Loucy (cell line): ENCODE data around the gene MBNL2.

Experiments
- H2AFZ ChIP-seq: fragments of 200-600 bp; sonication (generic); 2 replicates; pipeline ENCODE4 v1.6.0; 2016; ENCODE audit warnings: antibody characterized with exemption, mild to moderate bottlenecking, low read length, moderate library complexity
- H3F3A ChIP-seq: fragments of 200-600 bp; 2 replicates; pipeline ENCODE4 v1.6.0; 2016; ENCODE audit warnings: antibody characterized with exemption, low read depth, mild to moderate bottlenecking
- H3K27me3 ChIP-seq: fragments of 200-600 bp; sonication (generic); 2 replicates; pipeline ENCODE4 v1.6.1; 2014; ENCODE audit warnings: low read length, mild to moderate bottlenecking; ENCODE audit not compliant: insufficient read depth, poor library complexity, severe bottlenecking
- H3K36me3 ChIP-seq: fragments of 200-600 bp; sonication (generic); 2 replicates; pipeline ENCODE4 v1.6.1; 2016; ENCODE audit warnings: low read length; ENCODE audit not compliant: insufficient read depth
- H3K4me1 ChIP-seq: fragments of 200-600 bp; sonication (generic); 2 replicates; pipeline ENCODE4 v1.5.1; 2014; ENCODE audit warnings: low read length, mild to moderate bottlenecking; ENCODE audit not compliant: insufficient read depth, poor library complexity, severe bottlenecking
- H3K4me2 ChIP-seq: fragments of 200-600 bp; sonication (generic); 2 replicates; pipeline ENCODE4 v1.6.0; 2014; ENCODE audit warnings: antibody characterized with exemption, low read length, low read depth, mild to moderate bottlenecking; ENCODE audit not compliant: poor library complexity, severe bottlenecking
- H3K4me3 ChIP-seq: fragments of 200-600 bp; sonication (generic); 2 replicates; pipeline ENCODE4 v1.5.1; 2014; ENCODE audit warnings: low read length, mild to moderate bottlenecking, mixed read lengths; ENCODE audit not compliant: poor library complexity, severe bottlenecking
- H3K79me2 ChIP-seq: fragments of 200-600 bp; sonication (generic); 2 replicates; pipeline ENCODE4 v1.6.1; 2014; ENCODE audit warnings: low read length; ENCODE audit not compliant: insufficient read depth
- H3K9ac ChIP-seq: fragments of 200-600 bp; sonication (generic); 2 replicates; pipeline ENCODE4 v1.6.0; 2014; ENCODE audit warnings: mild to moderate bottlenecking, low read depth, low read length, moderate library complexity; ENCODE audit not compliant: poor library complexity, severe bottlenecking
- H3K9me2 ChIP-seq: fragments of 200-600 bp; sonication (generic); replicated peaks from 2 replicates; pipeline ENCODE4 v1.6.1; 2016; ENCODE audit warnings: low read depth, low read length, mixed read lengths
- H3K9me3 ChIP-seq: fragments of 200-600 bp; sonication (generic); 2 replicates; pipeline ENCODE4 v1.6.1; 2014; ENCODE audit warnings: mild to moderate bottlenecking, antibody characterized with exemption, low read length, low read depth; ENCODE audit not compliant: insufficient read depth
- H4K20me1 ChIP-seq: fragments of 200-600 bp; sonication (generic); 2 replicates; pipeline ENCODE4 v1.6.0; 2014; ENCODE audit warnings: antibody characterized with exemption, low read length, mild to moderate bottlenecking; ENCODE audit not compliant: insufficient read depth, poor library complexity, severe bottlenecking
- EZH2phosphoT487 ChIP-seq: fragments of 200-600 bp; IDR thresholded peaks from 2 replicates; pipeline ENCODE4 v1.6.1; 2018; ENCODE audit warnings: antibody characterized with exemption, mild to moderate bottlenecking, moderate library complexity, borderline replicate concordance
- TF ChIP-seq, protein P1 (sequence below): fragments of 200-600 bp; sonication (generic); conservative IDR thresholded peaks from 2 replicates; pipeline ENCODE4 v1.5.1; 2014; ENCODE audit warnings: mild to moderate bottlenecking, antibody characterized with exemption, low read length

The MBNL2 gene

DNA sequence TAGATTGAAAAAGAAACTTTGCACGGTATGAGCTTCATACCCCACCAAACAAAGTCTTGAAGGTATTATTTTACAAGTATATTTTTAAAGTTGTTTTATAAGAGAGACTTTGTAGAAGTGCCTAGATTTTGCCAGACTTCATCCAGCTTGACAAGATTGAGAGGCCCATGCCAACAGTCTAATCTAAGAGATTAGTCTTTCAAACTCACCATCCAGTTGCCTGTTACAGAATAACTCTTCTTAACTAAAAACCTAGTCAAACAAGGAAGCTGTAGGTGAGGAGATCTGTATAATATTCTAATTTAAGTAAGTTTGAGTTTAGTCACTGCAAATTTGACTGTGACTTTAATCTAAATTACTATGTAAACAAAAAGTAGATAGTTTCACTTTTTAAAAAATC is 169.9 kb downstream of the MBNL2 start:
- H2AFZ ChIP-seq = no peak overlapping the region
- no peak overlapping the region for H3K9ac ChIP-seq
- peaks cover 13% of the 10 kb centered on the region for H3K4me1 ChIP-seq
- H3K4me2 ChIP-seq = no peak overlapping the region
- H3K4me3 ChIP-seq = no peak overlapping the region
- H3K36me3 ChIP-seq = no peaks in the 10 kb centered on the region
- H3K9me2 ChIP-seq = no peaks in the 10 kb centered on the region
- no peaks in the 10 kb centered on the region for H3K79me2 ChIP-seq
- H4K20me1 ChIP-seq = no peaks in the 10 kb centered on the region
- no peaks in the 10 kb centered on the region for H3K9me3 ChIP-seq
- no peak for TF ChIP-seq EZH2phosphoT487
- TF ChIP-seq, protein P1, sequence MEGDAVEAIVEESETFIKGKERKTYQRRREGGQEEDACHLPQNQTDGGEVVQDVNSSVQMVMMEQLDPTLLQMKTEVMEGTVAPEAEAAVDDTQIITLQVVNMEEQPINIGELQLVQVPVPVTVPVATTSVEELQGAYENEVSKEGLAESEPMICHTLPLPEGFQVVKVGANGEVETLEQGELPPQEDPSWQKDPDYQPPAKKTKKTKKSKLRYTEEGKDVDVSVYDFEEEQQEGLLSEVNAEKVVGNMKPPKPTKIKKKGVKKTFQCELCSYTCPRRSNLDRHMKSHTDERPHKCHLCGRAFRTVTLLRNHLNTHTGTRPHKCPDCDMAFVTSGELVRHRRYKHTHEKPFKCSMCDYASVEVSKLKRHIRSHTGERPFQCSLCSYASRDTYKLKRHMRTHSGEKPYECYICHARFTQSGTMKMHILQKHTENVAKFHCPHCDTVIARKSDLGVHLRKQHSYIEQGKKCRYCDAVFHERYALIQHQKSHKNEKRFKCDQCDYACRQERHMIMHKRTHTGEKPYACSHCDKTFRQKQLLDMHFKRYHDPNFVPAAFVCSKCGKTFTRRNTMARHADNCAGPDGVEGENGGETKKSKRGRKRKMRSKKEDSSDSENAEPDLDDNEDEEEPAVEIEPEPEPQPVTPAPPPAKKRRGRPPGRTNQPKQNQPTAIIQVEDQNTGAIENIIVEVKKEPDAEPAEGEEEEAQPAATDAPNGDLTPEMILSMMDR = no peak
- H3F3A ChIP-seq = no peaks in the 10 kb centered on the region
- H3K27me3 ChIP-seq = no peaks in the 10 kb centered on the region

DNA sequence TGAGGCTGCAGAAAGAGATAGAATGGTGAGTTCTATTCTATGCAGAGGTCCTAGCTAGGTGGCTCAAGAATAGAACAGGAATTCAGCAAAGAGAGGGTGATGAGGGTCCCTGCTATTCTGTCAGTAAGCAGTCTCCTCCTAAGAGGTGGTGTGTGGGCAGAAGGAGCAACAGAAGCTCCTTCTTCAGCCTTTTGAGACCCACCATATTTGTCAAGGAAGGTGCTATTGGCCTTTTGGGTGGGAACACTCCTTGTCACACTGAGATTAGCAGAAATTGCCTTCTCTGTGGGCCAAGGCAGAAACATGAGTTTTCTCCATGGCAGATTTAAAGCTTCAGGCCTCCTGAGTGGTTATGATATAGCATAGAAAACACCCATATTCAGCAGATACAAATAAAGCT is 172.4 kb downstream of the MBNL2 start:
- Histone ChIP-seq H3K79me2 (no peaks in the 10 kb centered on the region), H3F3A (no peaks in the 10 kb centered on the region), H3K9ac (no peak overlapping the region), H3K36me3 (no peaks in the 10 kb centered on the region), H2AFZ (no peak overlapping the region), H3K9me3 (no peaks in the 10 kb centered on the region), H3K4me1 (no peaks in the 10 kb centered on the region), H4K20me1 (no peaks in the 10 kb centered on the region), H3K4me3 (no peak overlapping the region), H3K9me2 (no peaks in the 10 kb centered on the region), H3K27me3 (no peaks in the 10 kb centered on the region), H3K4me2 (no peak overlapping the region)
- TF ChIP-seq, protein P1 = no peak
- no peak for TF ChIP-seq EZH2phosphoT487

DNA sequence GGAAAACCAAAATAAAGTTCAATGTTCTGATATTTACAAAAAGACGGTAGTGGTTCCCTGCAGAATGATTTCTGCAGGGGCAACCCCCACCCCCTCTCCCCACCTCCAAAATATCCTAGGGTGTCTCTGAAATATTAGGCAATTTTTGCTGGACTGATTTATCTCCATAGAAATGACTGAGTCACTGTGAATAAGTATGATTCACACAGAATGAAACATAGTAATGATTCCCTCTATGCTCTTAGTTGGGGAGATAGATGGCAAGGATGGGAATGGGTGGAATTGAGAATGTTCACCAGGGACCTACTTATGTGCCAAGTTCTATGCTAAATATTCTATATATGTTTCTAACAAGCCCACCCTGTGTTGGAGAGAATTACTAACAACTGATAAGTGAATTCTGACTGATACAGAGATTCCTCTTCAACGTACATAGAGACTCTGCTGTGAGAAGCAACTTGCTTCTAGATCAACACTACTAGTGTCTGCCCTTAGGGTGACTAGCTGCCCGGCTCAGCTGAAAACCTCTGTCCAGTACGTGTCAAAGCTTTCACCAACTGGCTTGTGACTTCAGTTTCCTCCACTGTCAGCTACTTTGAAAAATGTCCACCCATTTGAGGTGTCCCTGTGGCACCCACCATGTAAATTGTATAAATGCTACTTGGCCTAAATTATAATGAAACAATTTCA is 173.5 kb downstream of the MBNL2 start:
- no peaks in the 10 kb centered on the region for H3K9me3 ChIP-seq
- no peak overlapping the region for H3K4me2 ChIP-seq
- no peak overlapping the region for H3K9ac ChIP-seq
- H3K27me3 ChIP-seq = no peaks in the 10 kb centered on the region
- no peaks in the 10 kb centered on the region for H3K4me1 ChIP-seq
- no peak overlapping the region for H2AFZ ChIP-seq
- no peak overlapping the region for H3K4me3 ChIP-seq
- no peaks in the 10 kb centered on the region for H3K79me2 ChIP-seq
- H4K20me1 ChIP-seq = no peaks in the 10 kb centered on the region
- TF ChIP-seq, protein P1 = no peak
- no peak for TF ChIP-seq EZH2phosphoT487
- H3K9me2 ChIP-seq = no peaks in the 10 kb centered on the region
- no peaks in the 10 kb centered on the region for H3F3A ChIP-seq
- H3K36me3 ChIP-seq = no peaks in the 10 kb centered on the region
